HG03521 (cell line): Measurements from ENCODE around the gene ZNF600.
"Not testable (repeated sequence)": the region's sequence is repeated elsewhere in the genome, so short reads cannot be mapped to it uniquely, and the experiment has no call there.

ENCODE experiments used
- ATAC-seq: cut with Tn5 transposase; IDR thresholded peaks from one replicate; pipeline ENCODE4 v1.9.1; 2021; ENCODE audit warnings: mild to moderate bottlenecking, moderate library complexity; ENCODE audit not compliant: unreplicated experiment

The ZNF600 gene

GRCh38 chr19:52786464-52787354 lies at the start of gene ZNF600:
ZNF600 (minus strand) TSS chr19:52786791; CDS start chr19:52778888, 7,903 bp downstream.
- peak; percentile 98 for ATAC-seq

GRCh38 chr19:52834289-52834688 lies 47.7 kb upstream of the ZNF600 start:
- not testable (repeated sequence) for ATAC-seq

- not testable (repeated sequence) for ATAC-seq
Measured at GRCh38 chr19:52833541-52833940, 47.0 kb upstream of the ZNF600 start.

- not testable (repeated sequence) for ATAC-seq
Measured at GRCh38 chr19:52829866-52830265, 43.3 kb upstream of the ZNF600 start.

- no peak for ATAC-seq
Measured at GRCh38 chr19:52825765-52826164, 39.2 kb upstream of the ZNF600 start.

- no peak for ATAC-seq
Measured at GRCh38 chr19:52823676-52824075, 37.1 kb upstream of the ZNF600 start.

- ATAC-seq = peak; percentile 96
Measured at GRCh38 chr19:52821204-52821960, 34.8 kb upstream of the ZNF600 start, which contains the start of gene ZNF28. ZNF28 (minus strand) TSS chr19:52821633; CDS start chr19:52817958, 3,675 bp downstream.

GRCh38 chr19:52820472-52821203 lies 34.0 kb upstream of the ZNF600 start:
- peak; percentile 24 for ATAC-seq

GRCh38 chr19:52809801-52810200 lies 23.2 kb upstream of the ZNF600 start:
- no peak for ATAC-seq

GRCh38 chr19:52799950-52800640 lies 13.5 kb upstream of the ZNF600 start:
- ATAC-seq = not testable (repeated sequence)

GRCh38 chr19:52789440-52789839 lies 2.8 kb upstream of the ZNF600 start:
- no peak for ATAC-seq

GRCh38 chr19:52786078-52786463 lies 520 bp downstream of the ZNF600 start:
- ATAC-seq = peak; percentile 13

- no peak for ATAC-seq
Measured at GRCh38 chr19:52785506-52785905, 1.1 kb downstream of the ZNF600 start.

GRCh38 chr19:52782864-52783263 lies 3.7 kb downstream of the ZNF600 start:
- ATAC-seq = not testable (repeated sequence)

GRCh38 chr19:52778811-52779210 lies 7.8 kb downstream of the ZNF600 start:
- ATAC-seq = no peak

GRCh38 chr19:52756447-52756846 lies 30.1 kb downstream of the ZNF600 start:
- ATAC-seq = not testable (repeated sequence)

GRCh38 chr19:52749780-52750179 lies 36.8 kb downstream of the ZNF600 start:
- no peak for ATAC-seq

- ATAC-seq = no peak
Measured at GRCh38 chr19:52748336-52748950, 38.1 kb downstream of the ZNF600 start.

- ATAC-seq = not testable (repeated sequence)
Measured at GRCh38 chr19:52745919-52746318, 40.7 kb downstream of the ZNF600 start.

GRCh38 chr19:52743091-52743490 lies 43.5 kb downstream of the ZNF600 start:
- ATAC-seq = no peak
